HepG2 (cell line): Measurements from ENCODE around the gene DCST2. TPM values are rescaled to one million over a fixed set of nuclear protein-coding genes. Genes with fewer than 3 reads are reported as not detected.
A peak's percentile ranks its signal among the peaks of the same experiment; 100 is the strongest.

Experiments
- CEBPZ ChIP-seq: IDR thresholded peaks from 2 replicates; pipeline ENCODE4 v1.6.1; 2012; ENCODE audit warnings: low read length, improper control_type of control experiment
- CENPT ChIP-seq: sonication (generic); formaldehyde crosslinking; IDR thresholded peaks from 2 replicates; pipeline ENCODE4 v1.8.0; 2022; ENCODE audit warnings: low read depth, mild to moderate bottlenecking, moderate library complexity, missing genetic modification reagents
- DR1 ChIP-seq: sonication (generic); formaldehyde crosslinking; IDR thresholded peaks from 2 replicates; pipeline ENCODE4 v1.8.0; 2021; ENCODE audit warnings: mild to moderate bottlenecking, missing genetic modification reagents, inconsistent platforms
- FOXM1 ChIP-seq: sonication (generic); formaldehyde crosslinking; IDR thresholded peaks from 2 replicates; pipeline ENCODE4 v1.5.0; 2020; ENCODE audit warnings: missing genetic modification reagents
- POLR2AphosphoS5 ChIP-seq: IDR thresholded peaks from 2 replicates; pipeline ENCODE4 v1.6.1; 2012; ENCODE audit warnings: low read depth, low read length
- RNF2 ChIP-seq: fragments of 450-650 bp; conservative IDR thresholded peaks from 2 replicates; pipeline ENCODE4 v1.6.1; 2016; ENCODE audit warnings: low read depth
- TBX2 ChIP-seq: sonication (generic); formaldehyde crosslinking; IDR thresholded peaks from 2 replicates; pipeline ENCODE4 v1.5.0; 2020; ENCODE audit warnings: missing genetic modification reagents, mild to moderate bottlenecking, borderline replicate concordance
- ZMYM4 ChIP-seq: sonication (generic); formaldehyde crosslinking; IDR thresholded peaks from 2 replicates; pipeline ENCODE4 v1.8.1; 2023; ENCODE audit warnings: mild to moderate bottlenecking, missing genetic modification reagents
- ZNF710 ChIP-seq: sonication (generic); formaldehyde crosslinking; IDR thresholded peaks from 2 replicates; pipeline ENCODE4 v1.5.0; 2020; ENCODE audit warnings: mild to moderate bottlenecking, missing genetic modification reagents, borderline replicate concordance
- ZSCAN9 ChIP-seq: IDR thresholded peaks from 2 replicates; pipeline ENCODE4 v1.6.1; 2016; ENCODE audit warnings: borderline replicate concordance
- polyA plus RNA-seq, 8 experiments: library from polyadenylated mRNA; depleted of rRNA in 3 of 8; stranded (reverse) in 7 of 8; unstranded in 1 of 8; fragments of >200 nt; fragmentation: Illumina TruSeq in 4 of 8; extraction: Trizol in 4 of 8; gene quantifications; 2 replicates each; pipeline versions ENCODE4 v1.2.1 to v1.2.3, GENCODE V29; 2011 to 2016; ENCODE audit warnings: low read depth in 4 of 8, missing spikeins in 1 of 8, mixed read lengths in 1 of 8; ENCODE audit not compliant: insufficient read depth in 1 of 8
- total RNA-seq, 5 experiments: library from RNA; depleted of rRNA; stranded (reverse); fragments of >200 nt; fragmentation: Illumina TruSeq; extraction: Trizol; gene quantifications; 2 replicates each; pipeline ENCODE4 v1.2.3, GENCODE V29; 2016; ENCODE audit warnings: low read depth in 1 of 5
- TF ChIP-seq, protein P1 (sequence below), 2 experiments: fragments of 450-650 bp in 1 of 2; sonication (generic) in 1 of 2; formaldehyde crosslinking in 1 of 2; IDR thresholded peaks; 2 replicates each; pipeline versions ENCODE4 v1.6.1 to v1.8.0; 2016 to 2022; ENCODE audit warnings: antibody characterized with exemption in 1 of 2, mild to moderate bottlenecking in 1 of 2, missing genetic modification reagents in 1 of 2
- TF ChIP-seq, protein P2 (sequence below): IDR thresholded peaks from 2 replicates; pipeline ENCODE4 v1.6.1; 2018; ENCODE audit warnings: missing genetic modification reagents, mild to moderate bottlenecking, missing compliant biosample characterization

The DCST2 gene
- total and polyA plus RNA-seq, 2 of the 13 experiments (the other 11 are each of a cell fraction or from before 2014, with no cell fraction given) = 0.74 TPM; not detected in 1

GRCh38 chr1:154982897-154983648 lies 50.5 kb downstream of the DCST2 start, which contains the start of gene FLAD1 (continued):
- TF ChIP-seq CEBPZ (peak; percentile 96), FOXM1 (CRISPR knock-in tag) (no peak), ZMYM4 (peak; percentile 70), POLR2AphosphoS5 (peak; percentile 74), ZSCAN9 (CRISPR knock-in tag) (peak; percentile 29; the same call in 1 of the 2 replicates), RNF2 (peak; percentile 31; the same call in 1 of the 2 replicates), DR1 (CRISPR knock-in tag) (peak; percentile 59), TBX2 (peak; percentile 39; the same call in 1 of the 2 replicates), CENPT (CRISPR knock-in tag) (no peak), ZNF710 (peak; percentile 78; the same call in 1 of the 2 replicates)
- TF ChIP-seq, protein P1, sequence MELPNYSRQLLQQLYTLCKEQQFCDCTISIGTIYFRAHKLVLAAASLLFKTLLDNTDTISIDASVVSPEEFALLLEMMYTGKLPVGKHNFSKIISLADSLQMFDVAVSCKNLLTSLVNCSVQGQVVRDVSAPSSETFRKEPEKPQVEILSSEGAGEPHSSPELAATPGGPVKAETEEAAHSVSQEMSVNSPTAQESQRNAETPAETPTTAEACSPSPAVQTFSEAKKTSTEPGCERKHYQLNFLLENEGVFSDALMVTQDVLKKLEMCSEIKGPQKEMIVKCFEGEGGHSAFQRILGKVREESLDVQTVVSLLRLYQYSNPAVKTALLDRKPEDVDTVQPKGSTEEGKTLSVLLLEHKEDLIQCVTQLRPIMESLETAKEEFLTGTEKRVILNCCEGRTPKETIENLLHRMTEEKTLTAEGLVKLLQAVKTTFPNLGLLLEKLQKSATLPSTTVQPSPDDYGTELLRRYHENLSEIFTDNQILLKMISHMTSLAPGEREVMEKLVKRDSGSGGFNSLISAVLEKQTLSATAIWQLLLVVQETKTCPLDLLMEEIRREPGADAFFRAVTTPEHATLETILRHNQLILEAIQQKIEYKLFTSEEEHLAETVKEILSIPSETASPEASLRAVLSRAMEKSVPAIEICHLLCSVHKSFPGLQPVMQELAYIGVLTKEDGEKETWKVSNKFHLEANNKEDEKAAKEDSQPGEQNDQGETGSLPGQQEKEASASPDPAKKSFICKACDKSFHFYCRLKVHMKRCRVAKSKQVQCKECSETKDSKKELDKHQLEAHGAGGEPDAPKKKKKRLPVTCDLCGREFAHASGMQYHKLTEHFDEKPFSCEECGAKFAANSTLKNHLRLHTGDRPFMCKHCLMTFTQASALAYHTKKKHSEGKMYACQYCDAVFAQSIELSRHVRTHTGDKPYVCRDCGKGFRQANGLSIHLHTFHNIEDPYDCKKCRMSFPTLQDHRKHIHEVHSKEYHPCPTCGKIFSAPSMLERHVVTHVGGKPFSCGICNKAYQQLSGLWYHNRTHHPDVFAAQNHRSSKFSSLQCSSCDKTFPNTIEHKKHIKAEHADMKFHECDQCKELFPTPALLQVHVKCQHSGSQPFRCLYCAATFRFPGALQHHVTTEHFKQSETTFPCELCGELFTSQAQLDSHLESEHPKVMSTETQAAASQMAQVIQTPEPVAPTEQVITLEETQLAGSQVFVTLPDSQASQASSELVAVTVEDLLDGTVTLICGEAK (IDR thresholded peaks at IDR 0.05) = peak; percentile 73
- TF ChIP-seq, protein P1 (CRISPR knock-in tag; IDR thresholded peaks at IDR 0.05) = no peak
- TF ChIP-seq, protein P2, sequence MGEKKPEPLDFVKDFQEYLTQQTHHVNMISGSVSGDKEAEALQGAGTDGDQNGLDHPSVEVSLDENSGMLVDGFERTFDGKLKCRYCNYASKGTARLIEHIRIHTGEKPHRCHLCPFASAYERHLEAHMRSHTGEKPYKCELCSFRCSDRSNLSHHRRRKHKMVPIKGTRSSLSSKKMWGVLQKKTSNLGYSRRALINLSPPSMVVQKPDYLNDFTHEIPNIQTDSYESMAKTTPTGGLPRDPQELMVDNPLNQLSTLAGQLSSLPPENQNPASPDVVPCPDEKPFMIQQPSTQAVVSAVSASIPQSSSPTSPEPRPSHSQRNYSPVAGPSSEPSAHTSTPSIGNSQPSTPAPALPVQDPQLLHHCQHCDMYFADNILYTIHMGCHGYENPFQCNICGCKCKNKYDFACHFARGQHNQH = peak; percentile 42; the same call in 1 of the 2 replicates
